ENCODE results near the gene NUP93.

Gene NUP93

DNA sequence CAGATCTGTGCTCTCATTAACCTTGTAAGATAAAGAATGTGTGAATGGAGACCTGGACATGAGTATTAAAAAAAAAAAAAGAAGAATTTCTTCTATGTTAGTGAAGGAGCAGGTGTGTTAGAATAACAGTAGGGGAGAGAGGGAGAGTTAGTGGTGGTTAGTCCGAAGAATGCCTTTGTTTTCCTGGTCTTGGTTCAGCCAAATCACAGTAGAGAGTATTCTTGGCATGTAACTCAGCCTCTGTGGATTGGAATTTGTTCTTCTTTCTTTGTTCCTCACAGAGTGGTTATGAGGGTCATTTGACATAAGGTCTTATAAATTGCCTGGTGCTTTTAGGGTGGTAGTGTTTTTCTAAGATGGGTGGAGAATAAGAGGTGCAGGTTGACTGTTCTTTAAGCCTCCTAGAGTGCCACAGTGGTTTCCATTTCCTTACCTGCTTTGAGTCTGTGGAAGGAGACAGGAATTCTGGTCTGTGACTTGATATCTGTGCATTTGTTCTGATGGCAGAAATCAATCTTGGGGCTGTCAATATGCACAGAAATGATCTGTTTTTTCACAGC lies 17.6 kb downstream of the NUP93 start:
- DNase-seq: no peak

- DNase-seq: no peak
Observed at GRCh38 chr16:56748191-56748590, 18.3 kb downstream of the NUP93 start.

DNA sequence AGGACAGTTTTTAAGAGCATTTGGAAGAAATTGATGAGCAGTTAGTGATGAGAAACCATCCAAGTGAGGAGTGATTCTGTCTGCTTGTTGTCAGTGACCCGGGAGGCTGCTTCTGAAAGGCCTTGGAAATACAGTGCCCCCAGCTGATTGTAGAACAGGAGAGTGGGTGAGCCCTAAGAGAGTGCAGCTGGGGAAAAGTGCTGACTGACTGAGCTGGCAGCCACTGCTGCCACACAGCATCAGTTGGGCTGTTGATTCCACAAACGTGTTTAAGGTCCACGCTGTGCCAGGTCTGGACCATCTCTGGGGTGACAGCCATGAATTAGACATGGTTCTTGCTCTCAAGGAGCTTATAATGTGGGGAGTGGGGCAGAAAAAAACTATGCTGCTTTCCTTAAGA lies 18.9 kb downstream of the NUP93 start:
- no peak for DNase-seq

DNA sequence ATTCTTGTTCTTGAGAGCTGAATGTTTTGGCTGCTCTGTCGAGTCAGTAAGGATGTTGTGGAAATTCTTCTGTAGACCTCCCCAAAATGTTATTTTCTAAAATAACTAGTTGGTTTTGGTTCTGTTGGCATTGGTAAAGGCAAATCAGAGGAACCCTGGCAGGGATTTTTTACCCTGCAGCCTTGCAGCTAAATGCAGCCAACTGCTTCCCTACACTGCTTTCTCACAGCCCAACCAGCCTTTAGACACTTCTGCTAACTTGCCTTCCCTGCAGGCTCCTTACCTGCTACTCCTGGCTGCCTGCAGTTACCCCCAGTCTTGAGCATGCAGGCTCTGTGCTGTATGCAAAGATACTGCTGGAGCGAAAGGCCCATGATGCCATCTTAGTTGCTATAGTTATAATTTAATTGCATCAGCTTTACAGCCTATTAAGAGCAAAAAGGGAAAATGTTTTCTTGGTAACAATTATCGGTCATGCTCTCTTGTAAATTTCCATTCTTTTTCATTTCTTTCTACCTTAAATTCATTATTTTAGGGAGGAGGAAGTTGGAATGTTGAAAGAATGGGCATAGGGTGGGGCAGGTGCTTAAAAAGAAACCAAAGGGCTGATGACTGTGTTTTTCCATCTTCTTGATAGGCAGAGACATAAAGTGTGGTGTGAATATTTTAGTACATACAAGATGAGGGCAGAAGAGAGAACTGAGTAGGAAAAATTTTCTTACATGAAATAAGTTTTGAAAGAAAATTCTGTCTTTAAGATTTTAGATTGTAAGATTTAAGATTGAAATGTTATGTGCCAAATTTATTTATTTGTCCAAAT lies 20.0 kb downstream of the NUP93 start:
- DNase-seq: no peak

- DNase-seq: no peak
Observed at GRCh38 chr16:56753410-56753809, 23.5 kb downstream of the NUP93 start.

DNA sequence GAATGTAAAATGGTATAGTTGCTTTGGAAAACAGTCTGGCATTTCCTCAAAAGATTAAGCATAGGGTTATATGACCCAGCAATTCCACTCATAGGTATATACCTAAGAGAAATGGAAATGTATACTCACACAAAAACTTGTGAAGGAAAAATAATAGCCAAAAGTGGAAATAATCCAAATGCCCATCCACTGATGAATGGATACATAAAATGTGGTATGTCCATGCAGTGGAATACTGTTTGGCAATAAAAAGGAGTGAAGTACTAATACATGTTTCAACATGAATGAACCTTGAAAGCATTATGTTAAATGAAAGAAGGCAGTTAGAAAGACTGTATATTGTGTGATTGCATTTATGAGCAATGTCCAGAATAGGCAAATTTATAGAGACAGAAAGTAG lies 25.1 kb downstream of the NUP93 start:
- DNase-seq: no peak

- DNase-seq: no peak
Observed at GRCh38 chr16:56758432-56758831, 28.5 kb downstream of the NUP93 start.

DNA sequence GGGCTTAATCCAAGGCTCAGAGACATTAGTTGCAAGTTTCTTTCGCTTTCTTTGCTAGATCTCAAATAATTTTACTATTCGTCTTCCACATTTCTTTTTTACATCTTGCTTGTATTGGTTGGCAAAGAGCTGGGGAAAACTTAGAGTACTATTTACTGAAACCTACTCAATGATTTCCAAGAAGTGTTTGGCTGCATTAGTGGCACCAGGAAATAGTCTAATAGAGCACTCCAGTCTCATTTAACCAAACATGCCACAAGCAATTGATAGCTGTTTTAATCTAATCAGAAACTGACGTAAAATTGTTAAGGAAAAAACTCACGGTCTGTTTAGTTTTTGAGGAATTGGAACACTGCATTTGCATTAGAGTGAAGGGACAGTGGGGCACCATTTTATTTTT lies 29.0 kb downstream of the NUP93 start:
- DNase-seq: no peak

GRCh38 chr16:56763291-56763916 lies 33.5 kb downstream of the NUP93 start:
- DNase-seq: no peak

DNA sequence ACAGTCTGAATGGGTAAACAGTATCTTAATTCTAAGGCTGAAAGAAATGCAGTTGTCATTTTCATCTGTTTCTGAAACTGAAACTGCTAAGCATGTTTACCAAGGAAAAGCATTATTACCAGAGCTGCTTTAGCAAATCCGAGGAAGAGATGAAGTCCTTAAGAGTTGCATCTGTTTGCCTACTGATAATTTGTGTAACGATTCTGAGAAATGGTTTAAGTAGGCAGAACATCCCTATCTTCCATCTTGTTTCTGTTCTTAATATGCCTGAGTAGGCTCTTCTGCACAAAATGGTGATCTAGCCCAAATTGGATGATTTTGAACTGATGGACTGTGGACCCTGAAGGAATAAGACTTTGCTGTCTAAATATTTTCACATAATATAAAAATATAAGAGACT lies 34.9 kb downstream of the NUP93 start:
- no peak for DNase-seq

DNA sequence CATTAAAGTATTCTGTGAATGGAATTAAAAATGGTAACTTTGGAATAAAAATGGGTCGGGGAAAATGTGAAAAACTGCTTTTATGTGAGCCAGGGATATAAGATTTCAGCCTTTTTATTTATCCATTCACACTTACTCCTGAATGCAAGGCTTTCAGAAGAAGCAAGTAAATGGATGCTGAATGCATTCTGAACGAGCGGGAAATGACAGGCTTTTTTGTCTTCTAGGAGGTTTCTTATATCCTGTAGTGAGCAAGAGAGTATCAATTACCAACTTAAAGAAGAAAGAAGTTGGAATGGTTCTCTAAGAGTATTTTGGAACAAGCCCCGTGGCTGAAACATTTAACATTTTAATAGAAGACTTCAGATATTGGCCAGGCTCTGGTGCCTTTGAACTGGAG lies 36.0 kb downstream of the NUP93 start:
- DNase-seq: no peak

DNA sequence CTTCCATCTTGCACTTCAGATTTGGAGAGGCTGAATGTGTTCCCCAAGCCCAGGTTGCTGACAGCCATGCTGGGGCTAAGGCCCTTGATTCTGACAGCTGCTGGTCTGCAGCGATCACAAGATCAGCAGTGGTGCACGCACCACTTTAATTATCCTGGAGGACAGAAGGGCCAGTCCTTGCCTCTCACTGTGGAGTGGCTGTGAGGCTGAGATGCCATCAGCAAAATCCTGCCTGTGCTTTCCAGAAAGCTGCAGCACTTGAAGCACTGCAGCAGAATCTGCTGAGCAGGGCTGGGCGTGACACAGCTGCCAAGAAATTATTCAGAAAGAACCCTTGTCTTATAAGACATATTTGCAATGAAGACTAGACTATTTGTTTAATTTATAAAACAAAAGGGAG lies 37.1 kb downstream of the NUP93 start:
- no peak for DNase-seq

- DNase-seq: no peak
Observed at GRCh38 chr16:56769677-56770076, 39.7 kb downstream of the NUP93 start.

- no peak for DNase-seq
Observed at GRCh38 chr16:56771558-56772279, 41.8 kb downstream of the NUP93 start.

GRCh38 chr16:56773532-56773931 lies 43.6 kb downstream of the NUP93 start:
- no peak for DNase-seq

DNA sequence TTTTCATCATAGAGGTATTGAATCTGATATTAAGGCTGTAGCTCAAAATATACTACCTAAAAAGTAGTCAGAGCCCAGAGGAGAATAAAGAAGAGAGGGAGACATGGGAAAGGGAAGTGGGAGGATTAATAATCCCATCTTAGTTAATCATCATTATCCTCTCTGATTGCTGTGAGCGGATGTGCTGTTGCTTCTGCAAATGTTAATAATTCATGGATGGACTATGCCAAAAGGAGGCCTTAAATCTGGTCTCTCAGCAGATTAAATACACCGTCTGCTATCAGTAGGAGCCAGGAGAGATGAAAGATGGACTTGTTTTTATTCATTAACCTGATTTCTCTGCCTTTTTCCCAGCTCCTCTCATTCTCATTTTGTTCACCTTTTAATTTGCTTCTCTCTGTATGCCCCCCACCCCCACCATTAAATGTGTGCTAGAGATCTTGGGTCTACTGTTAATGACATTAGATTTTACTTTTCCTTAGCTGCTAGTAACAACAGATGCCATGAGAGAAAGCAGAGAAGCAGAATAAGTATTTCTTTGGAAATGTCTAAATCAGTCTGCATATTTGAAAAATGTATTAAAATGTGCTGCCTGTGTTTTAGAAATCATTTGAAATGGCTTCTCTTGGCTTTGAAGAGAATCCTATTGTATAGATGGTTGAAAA lies 44.2 kb downstream of the NUP93 start:
- no peak for DNase-seq

DNA sequence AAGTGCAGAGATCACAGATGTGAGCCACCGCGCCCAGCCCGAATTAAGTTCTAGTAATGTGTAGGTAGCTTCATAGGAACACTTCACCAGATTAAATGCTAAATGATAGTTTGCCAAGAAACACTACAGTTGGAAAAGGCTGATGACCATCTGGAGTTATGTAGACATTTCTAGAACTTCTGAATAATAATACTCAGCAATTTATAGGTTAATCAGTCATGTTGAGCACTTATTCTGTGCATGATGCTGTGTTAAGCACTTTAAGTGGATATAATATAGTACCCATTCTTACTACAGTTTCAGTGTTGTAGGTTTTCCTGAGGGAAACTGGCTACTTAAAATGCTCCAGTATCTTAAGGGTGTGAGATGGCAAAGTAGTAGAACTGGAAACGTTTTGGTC lies 45.2 kb downstream of the NUP93 start:
- no peak for DNase-seq

DNA sequence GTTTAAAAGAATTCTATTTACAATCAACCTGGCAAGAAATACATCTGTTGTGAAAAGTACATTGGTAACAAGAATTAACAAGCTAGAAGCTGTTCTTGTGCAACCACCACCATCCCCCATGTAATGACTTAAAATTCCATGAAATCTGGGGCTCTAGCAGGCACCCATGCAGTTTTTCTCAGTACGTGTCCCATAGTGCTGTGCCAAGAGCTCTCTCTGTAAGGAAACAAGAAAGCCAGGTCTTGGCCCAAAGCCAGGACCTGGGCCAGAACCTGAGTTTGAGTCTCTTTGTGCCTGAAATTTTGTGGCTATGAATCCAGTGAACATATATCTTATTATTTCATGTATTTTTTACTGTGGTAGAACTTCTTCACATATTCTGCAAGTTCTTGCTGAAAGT lies 46.6 kb downstream of the NUP93 start:
- no peak for DNase-seq

GRCh38 chr16:56777001-56777400 lies 47.1 kb downstream of the NUP93 start:
- no peak for DNase-seq

- no peak for DNase-seq
Observed at GRCh38 chr16:56777482-56777881, 47.6 kb downstream of the NUP93 start.

- DNase-seq: no peak
Observed at GRCh38 chr16:56779906-56780305, 50.0 kb downstream of the NUP93 start.

GRCh38 chr16:56780646-56781045 lies 50.7 kb downstream of the NUP93 start:
- DNase-seq: no peak

- DNase-seq: no peak
Observed at GRCh38 chr16:56781528-56781961, 51.6 kb downstream of the NUP93 start.

All from islet precursor cell (in vitro differentiated cells).